UCSD-AML1 (cell line): ENCODE results near the gene OMG.
"Not testable (repeated sequence)": the region's sequence is repeated elsewhere in the genome, so short reads cannot be mapped to it uniquely, and the experiment has no call there.

ENCODE experiments used
- DNase-seq: peaks from one replicate; lab custom pipeline; 2025; ENCODE audit not compliant: unreplicated experiment; lab: John Stamatoyannopoulos, UW

The OMG gene

GRCh38 chr17:31266042-31266441 lies 31.0 kb downstream of the OMG start:
- no peak for DNase-seq

DNA sequence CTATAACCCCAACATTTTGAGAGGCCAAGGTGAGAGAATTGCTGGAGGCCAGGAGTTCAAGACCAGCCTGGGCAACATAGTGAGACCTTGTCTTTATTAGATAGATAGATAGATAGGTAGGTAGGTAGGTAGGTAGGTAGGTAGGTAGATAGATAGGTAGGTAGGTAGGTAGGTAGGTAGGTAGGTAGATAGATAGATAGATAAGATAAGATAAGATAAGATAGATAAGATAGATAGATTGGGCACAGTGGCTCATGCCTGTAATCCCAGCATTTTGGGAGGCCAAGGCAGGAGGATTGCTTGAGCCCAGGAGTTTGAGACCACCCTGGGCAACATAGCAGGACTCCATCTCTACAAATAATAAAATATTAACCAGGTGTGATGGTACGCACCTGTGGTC lies 34.1 kb downstream of the OMG start:
- not testable (repeated sequence) for DNase-seq

DNA sequence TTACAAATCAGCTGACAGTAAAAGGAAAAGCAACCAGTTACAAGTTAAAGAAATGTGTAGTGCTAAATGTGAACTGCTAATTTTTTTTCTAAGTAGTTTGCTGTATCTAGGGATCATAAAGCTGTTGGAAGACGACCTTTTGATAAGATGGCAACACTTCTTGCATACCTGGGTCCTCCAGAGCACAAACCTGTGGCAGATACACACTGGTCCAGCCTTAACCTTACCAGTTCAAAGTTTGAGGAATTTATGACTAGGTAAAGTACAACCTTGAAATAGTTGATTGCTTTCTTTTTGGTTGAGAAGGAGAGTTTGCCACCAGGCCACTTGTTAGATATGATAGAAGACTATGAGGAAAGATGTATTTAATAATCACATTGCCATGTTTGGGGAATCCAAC lies 35.4 kb downstream of the OMG start:
- DNase-seq = no peak

DNA sequence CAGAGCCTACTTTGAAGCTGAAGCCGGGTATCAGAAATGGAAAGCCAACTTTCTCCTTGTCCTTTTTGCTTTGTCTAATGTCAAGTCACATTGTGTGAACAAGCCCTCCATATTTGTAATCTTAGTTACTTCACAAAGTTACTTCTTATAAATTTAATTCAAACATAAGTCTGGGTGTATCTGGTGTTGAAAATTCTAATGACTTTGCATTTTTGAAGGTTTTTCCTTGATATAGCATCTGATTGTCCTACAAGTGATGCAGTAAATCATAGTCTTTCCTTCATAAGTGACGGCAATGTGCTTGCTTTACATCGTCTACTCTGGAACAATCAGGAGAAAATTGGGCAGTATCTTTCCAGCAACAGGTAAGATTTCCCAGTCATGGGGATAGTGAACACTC lies 36.9 kb downstream of the OMG start:
- DNase-seq = no peak

DNA sequence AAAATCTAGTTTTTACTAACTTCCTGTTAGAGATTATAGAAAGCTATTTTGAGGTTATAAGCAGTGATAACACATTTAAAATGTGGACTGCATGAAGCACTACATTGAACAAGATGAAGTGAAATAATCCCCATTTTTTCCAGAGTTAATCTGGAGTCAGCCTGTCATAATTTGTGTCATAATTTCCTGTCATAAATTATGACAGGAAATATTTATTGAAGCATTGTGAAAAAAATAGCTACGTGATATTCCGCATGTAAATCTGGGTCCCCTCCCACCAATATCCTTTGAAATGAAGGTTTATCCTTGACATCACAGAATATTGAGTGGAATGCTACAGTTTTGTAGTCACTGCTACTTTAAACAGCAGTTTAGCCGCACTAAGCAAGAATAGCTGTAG lies 40.1 kb downstream of the OMG start:
- DNase-seq = no peak

DNA sequence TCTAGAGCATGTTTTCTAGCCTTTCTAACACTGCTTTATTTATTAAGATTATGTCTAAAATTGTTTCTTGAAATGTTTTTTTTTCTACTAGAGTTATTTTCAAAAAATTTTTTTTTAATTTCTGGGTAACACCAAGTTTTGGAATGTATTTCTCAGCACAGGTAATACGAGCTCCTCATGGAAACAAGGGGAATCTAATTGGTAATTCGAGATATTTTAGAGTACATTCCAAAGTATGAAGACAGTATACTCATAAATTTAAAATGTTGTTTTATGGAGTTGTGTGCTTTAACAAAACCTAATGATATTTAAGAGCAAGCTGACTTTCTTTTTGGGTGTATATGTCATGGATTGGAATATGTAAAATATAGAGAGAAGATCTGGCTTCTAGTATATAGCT lies 42.4 kb downstream of the OMG start:
- no peak for DNase-seq

GRCh38 chr17:31252741-31253140 lies 44.3 kb downstream of the OMG start:
- no peak for DNase-seq

GRCh38 chr17:31251970-31252328 lies 45.1 kb downstream of the OMG start:
- no peak for DNase-seq

DNA sequence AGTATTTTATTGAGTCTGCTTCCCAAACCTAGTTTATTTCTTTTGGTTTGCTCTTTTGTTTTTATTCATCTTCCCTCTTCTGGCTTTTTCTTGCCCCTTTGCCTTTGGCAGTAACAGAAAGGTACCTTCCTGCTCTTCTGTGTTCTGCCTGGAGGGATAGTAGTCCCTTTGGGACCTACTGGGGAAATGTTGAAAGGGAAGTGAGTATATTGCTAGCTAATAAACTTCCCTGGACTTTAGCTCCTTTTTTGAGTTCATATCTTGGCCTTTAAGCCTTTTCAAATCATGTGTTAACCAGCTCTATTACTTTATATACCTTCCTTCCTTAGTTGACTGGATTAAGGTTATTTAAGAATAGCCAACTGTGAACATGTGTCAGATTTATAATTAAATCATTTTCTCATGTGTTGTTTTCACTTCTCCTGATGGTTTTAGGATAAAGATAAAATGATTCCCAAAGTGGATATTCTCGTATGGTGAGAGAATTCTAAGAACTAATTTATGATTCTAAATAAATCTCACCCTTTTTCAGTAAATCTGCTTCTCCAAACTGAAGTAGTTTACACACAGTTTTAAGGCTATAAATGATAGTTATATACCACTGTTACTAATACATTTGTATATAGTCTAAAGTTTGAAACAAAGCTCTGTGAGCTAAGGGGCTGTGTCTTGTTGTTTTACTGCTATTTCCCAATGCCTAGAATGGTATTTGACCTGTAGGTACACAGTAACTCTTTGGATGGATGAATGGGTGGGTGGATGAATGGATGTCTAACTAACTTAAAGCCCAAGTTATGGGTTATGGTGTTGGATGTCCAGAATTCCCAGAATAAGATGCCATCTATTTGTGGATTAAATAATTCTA lies 45.7 kb downstream of the OMG start:
- DNase-seq = no peak

GRCh38 chr17:31250229-31250628 lies 46.8 kb downstream of the OMG start:
- DNase-seq = no peak

DNA sequence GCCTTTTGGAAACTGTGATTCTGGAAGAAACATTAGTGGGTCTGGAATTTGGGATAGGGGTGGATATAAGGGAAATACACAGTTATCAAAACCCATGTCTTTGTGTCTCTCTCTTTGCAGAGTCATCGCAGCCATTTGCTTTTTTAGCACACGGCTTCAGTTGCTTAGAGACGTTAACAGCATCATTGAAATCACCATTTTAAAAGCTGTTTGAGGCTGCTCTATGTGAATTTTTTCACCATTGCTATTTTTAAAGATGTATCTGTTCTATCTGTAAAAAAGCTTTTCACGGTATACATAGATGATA lies 47.3 kb downstream of the OMG start:
- DNase-seq = no peak

DNA sequence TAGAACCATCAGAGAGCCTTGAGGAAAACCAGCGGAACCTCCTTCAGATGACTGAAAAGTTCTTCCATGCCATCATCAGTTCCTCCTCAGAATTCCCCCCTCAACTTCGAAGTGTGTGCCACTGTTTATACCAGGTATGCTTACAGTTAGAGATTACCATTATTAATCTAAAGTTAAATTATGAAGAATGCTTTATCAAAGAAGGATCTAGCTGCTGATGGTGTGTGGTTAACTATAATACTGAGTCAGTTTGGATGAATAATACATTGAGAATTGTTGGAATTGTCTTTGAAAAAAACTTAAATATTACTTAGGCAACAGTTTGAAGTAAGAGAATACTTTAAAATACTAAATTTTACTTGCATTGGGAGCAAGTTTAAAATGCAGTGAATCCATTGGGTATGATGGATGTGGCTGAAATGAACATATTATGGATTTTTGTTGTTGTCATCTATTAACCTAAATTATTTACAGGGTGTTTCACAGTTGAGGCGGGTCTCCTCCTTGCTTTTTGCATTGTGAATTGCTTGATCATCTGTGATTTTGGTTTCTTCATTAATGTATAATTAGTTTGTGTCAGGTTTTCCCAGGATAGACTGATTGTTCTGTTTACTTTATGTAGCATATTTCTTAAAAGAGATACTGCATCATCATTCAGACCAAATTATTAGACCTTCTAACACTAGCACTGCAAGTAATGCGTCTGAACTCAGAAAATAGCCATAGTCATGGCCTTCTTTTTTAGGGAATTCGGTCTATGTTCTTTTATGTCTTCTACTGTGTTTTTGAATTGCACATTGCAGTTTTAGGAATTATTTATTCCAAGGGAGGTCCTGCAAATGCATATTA lies 47.8 kb downstream of the OMG start:
- no peak for DNase-seq
